ENCODE data around the gene LTF.

LTF gene

GRCh38 chr3:46488735-46489361 lies 24.1 kb upstream of the LTF start (continued):
- peak; percentile 52 for TF ChIP-seq ZBTB8A (tag by site-specific recombination; IDR thresholded peaks at IDR 0.05)
- no peak for TF ChIP-seq YY1 (tag by site-specific recombination; IDR thresholded peaks at IDR 0.05)
- TF ChIP-seq SP7 (tag by site-specific recombination; IDR thresholded peaks at IDR 0.05), result peak; percentile 50; the same call in 1 of the 2 replicates
- TF ChIP-seq ZBTB17 (tag by site-specific recombination; IDR thresholded peaks at IDR 0.05), result peak; percentile 51; the same call in 1 of the 2 replicates
- peak; percentile 73; the same call in 1 of the 2 replicates for TF ChIP-seq ZIC2 (tag by site-specific recombination; IDR thresholded peaks at IDR 0.05)
- TF ChIP-seq OVOL3 (tag by site-specific recombination; IDR thresholded peaks at IDR 0.05), result no peak
- TF ChIP-seq GLIS1 (tag by site-specific recombination; IDR thresholded peaks at IDR 0.05), result peak; percentile 31; the same call in 1 of the 2 replicates
- no peak for TF ChIP-seq ZNF664 (tag by site-specific recombination; IDR thresholded peaks at IDR 0.05)
- TF ChIP-seq ZNF112 (tag by site-specific recombination; IDR thresholded peaks at IDR 0.05), result no peak
- TF ChIP-seq ZNF645 (tag by site-specific recombination; IDR thresholded peaks at IDR 0.05), result no peak
- peak; percentile 53; the same call in 1 of the 2 replicates for TF ChIP-seq FEZF1 (tag by site-specific recombination; IDR thresholded peaks at IDR 0.05)
- peak; percentile 70; the same call in 1 of the 2 replicates for TF ChIP-seq ZNF2 (tag by site-specific recombination; IDR thresholded peaks at IDR 0.05)
- no peak for TF ChIP-seq ZNF585B (tag by site-specific recombination; IDR thresholded peaks at IDR 0.05)
- TF ChIP-seq ZNF513 (tag by site-specific recombination; IDR thresholded peaks at IDR 0.05), result no peak
- no peak for TF ChIP-seq ZNF677 (tag by site-specific recombination; IDR thresholded peaks at IDR 0.05)
- TF ChIP-seq ZBTB49 (tag by site-specific recombination; IDR thresholded peaks at IDR 0.05; ENCODE audit: low read depth), result no peak
- 0 out of 2 replicates have a peak, but pooled peaks have one; percentile 30 for TF ChIP-seq ZNF660 (tag by site-specific recombination; IDR thresholded peaks at IDR 0.05)
- TF ChIP-seq KLF8 (tag by site-specific recombination; IDR thresholded peaks at IDR 0.05), result peak; percentile 39; the same call in 1 of the 2 replicates
- peak; percentile 24; the same call in 1 of the 2 replicates for TF ChIP-seq GLIS2 (tag by site-specific recombination; IDR thresholded peaks at IDR 0.05)
- TF ChIP-seq ZSCAN5A (tag by site-specific recombination; IDR thresholded peaks at IDR 0.05), result no peak
- peak; percentile 41; the same call in 1 of the 2 replicates for TF ChIP-seq KLF1 (tag by site-specific recombination; IDR thresholded peaks at IDR 0.05)
- 0 out of 2 replicates have a peak, but pooled peaks have one; percentile 26 for TF ChIP-seq ZNF629 (tag by site-specific recombination; IDR thresholded peaks at IDR 0.05)
- TF ChIP-seq, protein P1, sequence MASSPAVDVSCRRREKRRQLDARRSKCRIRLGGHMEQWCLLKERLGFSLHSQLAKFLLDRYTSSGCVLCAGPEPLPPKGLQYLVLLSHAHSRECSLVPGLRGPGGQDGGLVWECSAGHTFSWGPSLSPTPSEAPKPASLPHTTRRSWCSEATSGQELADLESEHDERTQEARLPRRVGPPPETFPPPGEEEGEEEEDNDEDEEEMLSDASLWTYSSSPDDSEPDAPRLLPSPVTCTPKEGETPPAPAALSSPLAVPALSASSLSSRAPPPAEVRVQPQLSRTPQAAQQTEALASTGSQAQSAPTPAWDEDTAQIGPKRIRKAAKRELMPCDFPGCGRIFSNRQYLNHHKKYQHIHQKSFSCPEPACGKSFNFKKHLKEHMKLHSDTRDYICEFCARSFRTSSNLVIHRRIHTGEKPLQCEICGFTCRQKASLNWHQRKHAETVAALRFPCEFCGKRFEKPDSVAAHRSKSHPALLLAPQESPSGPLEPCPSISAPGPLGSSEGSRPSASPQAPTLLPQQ (tag by site-specific recombination; IDR thresholded peaks at IDR 0.05), result no peak
- 0 out of 2 replicates have a peak, but pooled peaks have one; percentile 27 for TF ChIP-seq PATZ1 (tag by site-specific recombination; IDR thresholded peaks at IDR 0.05)
- TF ChIP-seq, protein P2, sequence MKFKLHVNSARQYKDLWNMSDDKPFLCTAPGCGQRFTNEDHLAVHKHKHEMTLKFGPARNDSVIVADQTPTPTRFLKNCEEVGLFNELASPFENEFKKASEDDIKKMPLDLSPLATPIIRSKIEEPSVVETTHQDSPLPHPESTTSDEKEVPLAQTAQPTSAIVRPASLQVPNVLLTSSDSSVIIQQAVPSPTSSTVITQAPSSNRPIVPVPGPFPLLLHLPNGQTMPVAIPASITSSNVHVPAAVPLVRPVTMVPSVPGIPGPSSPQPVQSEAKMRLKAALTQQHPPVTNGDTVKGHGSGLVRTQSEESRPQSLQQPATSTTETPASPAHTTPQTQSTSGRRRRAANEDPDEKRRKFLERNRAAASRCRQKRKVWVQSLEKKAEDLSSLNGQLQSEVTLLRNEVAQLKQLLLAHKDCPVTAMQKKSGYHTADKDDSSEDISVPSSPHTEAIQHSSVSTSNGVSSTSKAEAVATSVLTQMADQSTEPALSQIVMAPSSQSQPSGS (tag by site-specific recombination; IDR thresholded peaks at IDR 0.05; ENCODE audit: low read depth), result no peak
- TF ChIP-seq REPIN1 (tag by site-specific recombination; IDR thresholded peaks at IDR 0.05; ENCODE audit: low read depth), result no peak
- TF ChIP-seq ZNF10 (tag by site-specific recombination; IDR thresholded peaks at IDR 0.05), result 0 out of 2 replicates have a peak, but pooled peaks have one; percentile 22
- TF ChIP-seq KLF9 (tag by site-specific recombination; IDR thresholded peaks at IDR 0.05; ENCODE audit: low read depth), result peak; percentile 44; the same call in 1 of the 2 replicates
- TF ChIP-seq ZNF600 (tag by site-specific recombination; IDR thresholded peaks at IDR 0.05), result no peak
